Activated T-cell treated with anti-CD3 and anti-CD28 coated beads, Interleukin-2, amount 50 U/mL, for 24 hours (primary cell): ENCODE results near the gene JARID2.
"Not testable (repeated sequence)": the region's sequence is repeated elsewhere in the genome, so short reads cannot be mapped to it uniquely, and the experiment has no call there.

ENCODE experiments used
- DNase-seq: peaks from one replicate; pipeline ENCODE4 v3.0.0-alpha.2; 2020
- H3K27ac Mint-ChIP-seq: 2 replicates; pipeline ENCODE4 v1.8.0; 2020; ENCODE audit warnings: mild to moderate bottlenecking, mixed read lengths
- H3K27me3 Mint-ChIP-seq: 2 replicates; pipeline ENCODE4 v1.8.0; 2020; ENCODE audit warnings: mixed read lengths
- H3K36me3 Mint-ChIP-seq: 2 replicates; pipeline ENCODE4 v1.8.0; 2020; ENCODE audit warnings: low read depth, mixed read lengths
- H3K4me1 Mint-ChIP-seq: 2 replicates; pipeline ENCODE4 v1.8.0; 2020; ENCODE audit warnings: low read depth, mixed read lengths
- H3K4me3 Mint-ChIP-seq: 2 replicates; pipeline ENCODE4 v1.8.0; 2020; ENCODE audit warnings: mild to moderate bottlenecking, moderate library complexity, mixed read lengths
- H3K9me3 Mint-ChIP-seq: 2 replicates; pipeline ENCODE4 v1.8.0; 2020; ENCODE audit warnings: mixed read lengths

The JARID2 gene

DNA sequence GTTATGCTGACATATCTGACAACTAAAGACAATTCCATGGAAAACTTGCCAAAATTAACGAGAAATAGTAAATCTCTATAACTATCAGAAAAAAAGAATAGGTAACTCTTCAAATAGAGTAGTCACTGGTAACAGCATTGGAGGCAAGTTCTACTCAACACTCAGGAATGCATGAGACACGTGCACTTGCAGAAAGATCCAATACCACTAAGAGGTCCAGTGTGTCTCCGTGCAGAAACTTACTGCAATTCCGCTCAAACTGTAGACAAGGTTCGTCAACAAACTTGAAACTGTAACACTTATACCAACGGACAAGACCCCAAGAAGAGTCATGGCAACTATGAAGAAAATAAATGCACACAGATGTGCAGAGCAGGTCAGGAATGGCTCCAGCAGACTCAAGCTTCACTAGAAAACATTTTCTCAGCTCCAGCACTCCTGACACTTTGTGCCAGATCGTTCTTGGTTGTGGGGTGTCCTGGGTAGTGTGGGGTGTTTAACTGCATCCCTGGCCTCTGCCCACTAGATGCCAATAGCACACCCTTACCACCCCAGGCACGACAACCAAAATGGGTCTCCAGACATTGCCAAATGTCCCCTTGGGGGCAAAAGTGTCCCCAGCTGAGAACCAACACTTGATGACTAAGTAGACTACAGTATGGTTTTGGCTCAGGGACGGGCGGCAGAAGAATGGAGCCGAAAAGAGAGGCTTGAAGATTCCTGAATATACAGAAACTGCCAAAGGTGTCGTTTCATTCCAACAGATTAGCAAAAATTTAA, 282.2 kb downstream of the JARID2 start:
- H3K9me3 Mint-ChIP-seq: peaks cover 3% of the 10 kb centered on the region
- H3K27ac Mint-ChIP-seq: no peak overlapping the region
- peaks cover 98% of the 10 kb centered on the region for H3K36me3 Mint-ChIP-seq
- no peaks in the 10 kb centered on the region for H3K27me3 Mint-ChIP-seq
- DNase-seq: peak; percentile 14
- peaks cover 14% of the 10 kb centered on the region for H3K4me1 Mint-ChIP-seq
- H3K4me3 Mint-ChIP-seq: no peak overlapping the region

DNA sequence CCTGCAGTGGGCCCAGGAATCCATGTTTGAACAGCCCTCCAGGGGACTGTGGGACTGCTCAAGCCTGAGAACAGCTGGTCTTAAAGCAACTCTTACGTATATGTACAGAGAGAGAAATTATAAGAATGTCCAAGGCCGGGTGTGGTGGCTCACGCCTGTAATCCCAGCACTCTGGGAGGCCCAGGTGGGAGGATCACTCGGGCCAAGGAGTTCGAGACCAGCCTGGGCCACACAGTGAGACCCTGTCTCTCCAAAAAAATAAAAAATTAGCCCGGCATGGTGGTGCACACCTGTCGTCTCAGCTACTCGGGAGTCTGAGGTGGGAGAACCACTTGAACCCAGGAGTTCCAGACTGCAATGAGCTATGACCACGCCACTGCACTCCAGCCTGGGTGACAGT, 283.0 kb downstream of the JARID2 start:
- peaks cover 14% of the 10 kb centered on the region for H3K4me1 Mint-ChIP-seq
- H3K9me3 Mint-ChIP-seq: peaks cover 3% of the 10 kb centered on the region
- H3K27me3 Mint-ChIP-seq: no peaks in the 10 kb centered on the region
- H3K36me3 Mint-ChIP-seq: peaks cover 98% of the 10 kb centered on the region
- H3K4me3 Mint-ChIP-seq: no peak overlapping the region
- DNase-seq: no peak
- H3K27ac Mint-ChIP-seq: no peak overlapping the region

DNA sequence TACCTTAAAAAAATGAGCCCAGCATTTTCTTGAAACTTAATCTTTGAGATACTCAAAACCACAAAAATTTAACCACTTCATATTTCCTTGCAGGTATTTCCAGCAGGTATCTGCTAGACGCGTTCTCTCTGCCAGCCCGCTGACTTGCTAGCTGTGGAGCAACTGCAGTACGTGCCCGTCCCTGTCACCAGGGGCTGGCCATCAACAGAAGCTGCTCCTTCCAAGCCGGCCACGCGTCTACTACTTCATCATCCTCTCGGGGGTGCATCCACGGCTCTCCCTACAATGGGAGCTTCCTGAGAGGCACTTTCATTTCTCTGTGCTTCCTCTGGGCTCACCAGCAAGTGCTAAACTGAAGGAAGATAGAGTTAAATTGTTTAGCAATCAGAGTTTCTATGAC, 284.5 kb downstream of the JARID2 start:
- peaks cover 3% of the 10 kb centered on the region for H3K9me3 Mint-ChIP-seq
- peak overlapping the region; percentile 26 for H3K27ac Mint-ChIP-seq
- peaks cover 15% of the 10 kb centered on the region for H3K4me1 Mint-ChIP-seq
- H3K4me3 Mint-ChIP-seq: no peak overlapping the region
- no peak for DNase-seq
- no peaks in the 10 kb centered on the region for H3K27me3 Mint-ChIP-seq
- H3K36me3 Mint-ChIP-seq: peaks cover 85% of the 10 kb centered on the region

DNA sequence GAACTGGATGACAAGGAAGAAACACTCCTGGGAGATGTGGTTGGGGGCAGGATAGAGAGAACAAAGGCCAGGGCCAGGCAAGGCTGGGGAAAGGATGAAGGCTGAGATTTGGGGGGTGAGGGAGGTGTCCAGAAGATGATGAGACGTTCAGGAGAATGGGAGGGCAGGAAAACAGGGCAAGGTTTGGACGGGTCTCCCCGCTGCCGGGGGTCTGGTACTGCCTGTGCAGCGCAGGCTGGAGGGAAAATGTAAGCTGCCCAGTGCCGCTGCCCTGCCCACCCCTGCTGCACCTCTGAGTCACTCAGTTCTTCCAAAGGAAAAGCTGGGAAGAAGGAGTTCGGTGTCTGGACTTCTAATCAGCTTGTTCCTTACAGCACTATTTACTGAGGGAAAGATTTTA, 286.1 kb downstream of the JARID2 start:
- Mint-ChIP-seq H3K9me3 (no peaks in the 10 kb centered on the region), H3K27ac (peak overlapping the region; percentile 41), H3K36me3 (peaks cover 69% of the 10 kb centered on the region), H3K27me3 (no peaks in the 10 kb centered on the region), H3K4me3 (no peak overlapping the region), H3K4me1 (peaks cover 12% of the 10 kb centered on the region)
- no peak for DNase-seq

DNA sequence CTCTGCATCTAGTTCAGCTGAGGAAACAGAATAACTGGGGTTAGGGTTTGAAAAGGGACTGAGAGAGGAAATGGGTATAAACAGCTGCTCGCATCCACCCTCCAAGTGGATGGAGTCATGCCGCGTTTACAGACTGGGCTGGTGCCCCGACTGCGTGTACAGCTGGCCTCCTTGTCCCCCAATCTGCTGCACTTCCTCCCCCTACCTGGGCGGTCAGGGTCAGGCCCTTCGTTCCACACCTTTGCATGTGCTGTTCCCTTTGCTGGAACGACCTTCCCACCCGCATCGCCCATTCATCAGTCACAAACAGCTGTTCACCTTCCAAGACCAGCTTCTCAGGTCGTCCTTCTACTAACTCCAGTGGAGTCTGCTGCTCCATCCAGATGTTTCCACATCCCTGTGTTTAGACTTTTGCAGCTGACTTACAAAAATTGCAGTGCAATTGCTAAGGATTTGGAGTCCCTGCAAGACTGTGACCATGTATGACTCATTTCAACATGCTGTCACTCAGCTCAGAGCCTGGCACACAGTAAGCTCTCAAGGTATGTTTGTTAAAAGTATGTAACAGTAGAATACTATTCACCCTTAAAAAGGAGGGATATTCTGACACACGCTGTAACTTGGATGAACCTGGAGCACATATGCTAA, 287.6 kb downstream of the JARID2 start:
- Mint-ChIP-seq H3K27ac (peak overlapping the region; percentile 27), H3K4me1 (peaks cover 13% of the 10 kb centered on the region), H3K4me3 (no peak overlapping the region), H3K9me3 (no peaks in the 10 kb centered on the region), H3K36me3 (peaks cover 54% of the 10 kb centered on the region), H3K27me3 (no peaks in the 10 kb centered on the region)
- DNase-seq: no peak

DNA sequence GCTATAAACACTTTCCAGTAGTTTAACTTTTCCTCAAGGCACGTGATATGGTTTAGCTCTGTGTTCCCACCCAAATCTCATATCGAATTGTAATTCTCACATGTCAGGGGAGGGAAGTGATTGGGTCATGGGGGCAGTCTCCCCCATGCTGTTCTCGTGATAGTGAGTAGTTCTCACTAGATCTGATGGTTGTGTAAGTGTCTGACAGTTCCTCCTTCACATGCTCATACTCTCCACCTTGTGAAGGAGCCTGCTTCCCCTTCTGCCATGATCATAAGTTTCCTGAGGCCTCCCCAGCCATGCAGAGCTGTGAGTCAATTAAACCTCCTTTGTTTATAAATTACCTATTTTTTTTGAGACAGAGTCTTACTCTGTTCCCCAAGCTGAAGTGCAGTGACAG, 289.1 kb downstream of the JARID2 start:
- no peak overlapping the region for H3K4me3 Mint-ChIP-seq
- H3K27me3 Mint-ChIP-seq: no peaks in the 10 kb centered on the region
- H3K4me1 Mint-ChIP-seq: peaks cover 16% of the 10 kb centered on the region
- DNase-seq: no peak
- H3K27ac Mint-ChIP-seq: no peak overlapping the region
- H3K36me3 Mint-ChIP-seq: peaks cover 41% of the 10 kb centered on the region
- H3K9me3 Mint-ChIP-seq: no peaks in the 10 kb centered on the region

DNA sequence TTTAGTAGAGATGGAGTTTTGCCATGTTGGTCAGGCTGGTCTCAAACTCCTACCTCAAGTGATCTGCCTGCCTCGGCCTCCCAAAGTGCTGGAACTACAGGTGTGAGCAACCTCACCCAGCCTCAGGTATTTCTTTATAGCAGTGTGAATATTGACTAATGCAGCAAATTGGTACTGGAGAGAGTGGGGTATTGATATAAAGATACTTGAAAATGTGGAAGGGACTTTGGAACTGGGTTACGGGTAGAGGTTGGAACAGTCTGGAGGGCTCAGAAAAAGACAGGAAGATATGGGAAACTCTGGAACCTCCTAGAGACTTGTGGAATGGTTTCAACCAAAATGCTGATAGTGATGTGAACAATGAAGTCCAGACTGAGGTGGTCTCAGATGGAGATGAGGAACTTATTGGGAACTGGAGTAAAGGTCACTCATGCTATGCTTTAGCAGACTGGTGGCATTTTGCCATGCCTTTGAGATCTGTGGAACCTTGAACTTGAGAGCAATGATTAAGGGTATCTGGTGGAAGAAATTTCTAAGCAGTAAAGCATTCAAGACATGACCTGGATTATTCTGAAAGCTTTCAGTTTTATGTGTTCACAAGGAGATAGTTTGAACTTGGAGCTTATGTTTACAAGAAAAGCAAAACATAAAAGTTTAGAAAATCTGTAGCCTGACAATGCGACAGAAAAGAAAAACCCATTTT, 289.8 kb downstream of the JARID2 start:
- Mint-ChIP-seq H3K27ac (peak overlapping the region; percentile 32), H3K27me3 (no peaks in the 10 kb centered on the region), H3K4me1 (peaks cover 15% of the 10 kb centered on the region), H3K4me3 (no peak overlapping the region), H3K36me3 (peaks cover 34% of the 10 kb centered on the region), H3K9me3 (no peaks in the 10 kb centered on the region)
- DNase-seq: no peak

DNA sequence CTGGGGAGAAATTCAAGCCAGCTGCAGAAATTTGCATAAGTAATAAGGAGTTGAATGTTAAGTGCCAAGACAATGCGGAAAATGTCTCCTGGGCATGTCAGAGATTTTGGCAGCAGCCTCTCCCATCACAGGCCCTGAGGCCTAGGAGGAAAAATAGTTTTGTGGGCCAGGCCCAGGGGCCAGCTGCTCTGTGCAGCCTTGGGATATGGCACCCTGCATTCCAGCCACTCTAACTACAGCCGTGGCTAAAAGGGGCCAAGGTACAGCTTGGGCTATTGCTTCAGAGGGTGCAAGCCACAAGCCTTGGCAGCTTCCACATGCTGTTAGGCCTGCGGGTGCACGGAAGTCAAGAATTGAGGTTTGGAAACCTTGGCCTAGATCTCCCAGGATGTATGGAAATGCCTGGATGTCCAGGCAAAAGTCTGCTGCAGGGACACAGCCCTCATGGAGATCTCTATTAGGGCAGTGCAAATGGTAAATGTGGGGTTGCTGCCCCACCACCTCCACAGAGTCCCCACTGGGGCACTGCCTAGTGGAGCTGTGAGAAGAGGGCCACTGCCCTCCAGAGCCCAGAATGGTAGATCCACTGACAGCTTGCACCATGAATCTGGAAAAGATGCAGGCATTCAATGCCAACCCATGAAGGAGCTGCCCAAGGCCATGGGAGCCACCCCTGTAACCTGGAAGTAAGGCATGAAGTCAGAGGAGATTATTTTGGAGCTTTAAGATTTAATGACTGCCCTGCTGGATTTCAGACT, 290.5 kb downstream of the JARID2 start:
- Mint-ChIP-seq H3K9me3 (no peaks in the 10 kb centered on the region), H3K36me3 (peaks cover 27% of the 10 kb centered on the region), H3K27ac (no peak overlapping the region), H3K4me1 (peaks cover 14% of the 10 kb centered on the region), H3K4me3 (no peak overlapping the region), H3K27me3 (no peaks in the 10 kb centered on the region)
- no peak for DNase-seq

DNA sequence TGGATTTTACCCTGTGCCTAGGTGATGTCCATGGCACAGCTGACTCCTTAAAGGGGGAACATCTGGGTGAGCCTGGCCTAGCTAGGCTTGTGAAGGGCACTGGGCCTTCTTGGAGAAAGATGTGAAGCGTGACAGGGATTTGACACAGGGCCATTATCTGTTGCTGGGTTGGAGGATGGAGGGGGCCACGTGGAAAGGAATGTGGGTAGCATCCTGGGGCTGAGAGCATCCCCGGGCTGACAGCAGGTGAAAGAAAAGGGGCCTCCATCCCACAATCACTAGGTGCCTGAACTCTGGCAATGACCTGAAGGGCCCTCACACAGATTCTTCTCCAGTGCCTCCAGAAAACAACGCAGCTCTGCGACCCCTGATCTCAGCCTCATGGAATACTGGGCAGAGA, 292.2 kb downstream of the JARID2 start:
- no peak for DNase-seq
- peaks cover 12% of the 10 kb centered on the region for H3K36me3 Mint-ChIP-seq
- H3K4me3 Mint-ChIP-seq: no peak overlapping the region
- H3K4me1 Mint-ChIP-seq: peaks cover 14% of the 10 kb centered on the region
- H3K9me3 Mint-ChIP-seq: no peaks in the 10 kb centered on the region
- no peaks in the 10 kb centered on the region for H3K27me3 Mint-ChIP-seq
- H3K27ac Mint-ChIP-seq: no peak overlapping the region

DNA sequence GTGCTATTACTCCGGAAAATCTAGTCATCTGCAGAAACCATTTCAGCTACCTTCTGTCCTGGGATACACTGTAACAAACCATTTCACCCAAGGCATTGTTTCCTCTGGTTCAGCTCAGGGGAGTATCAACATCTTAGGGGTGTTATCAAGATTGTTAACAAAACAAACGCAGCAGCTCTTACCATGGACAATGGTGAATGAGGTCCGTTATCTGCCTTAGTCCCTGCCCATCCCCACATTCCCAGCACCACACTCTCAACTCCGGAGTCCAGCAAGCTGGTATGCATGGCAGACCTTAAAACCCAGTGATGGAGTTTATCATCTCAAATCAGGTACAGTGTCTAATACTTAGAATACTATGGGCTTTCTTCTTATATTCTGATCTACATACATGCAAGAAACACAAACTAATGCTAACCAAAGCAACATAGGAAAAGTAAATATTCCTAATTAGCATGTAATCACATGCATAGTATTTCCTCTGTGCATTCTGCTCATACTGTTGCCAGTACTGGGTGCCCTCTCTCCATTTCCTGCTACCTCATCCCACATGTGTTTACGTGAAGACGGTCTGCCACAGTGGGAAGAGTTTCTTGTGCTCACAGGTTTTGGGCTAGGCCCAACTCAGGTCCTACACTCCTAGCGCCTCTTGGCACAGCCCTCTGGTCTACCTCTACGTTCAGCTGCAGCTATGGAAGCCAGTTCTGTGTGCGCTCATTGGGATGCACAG, 293.1 kb downstream of the JARID2 start:
- no peak for DNase-seq
- Mint-ChIP-seq H3K27ac (no peak overlapping the region), H3K36me3 (peaks cover 7% of the 10 kb centered on the region), H3K4me1 (peaks cover 11% of the 10 kb centered on the region), H3K27me3 (no peaks in the 10 kb centered on the region), H3K4me3 (no peak overlapping the region), H3K9me3 (peaks cover 7% of the 10 kb centered on the region)

DNA sequence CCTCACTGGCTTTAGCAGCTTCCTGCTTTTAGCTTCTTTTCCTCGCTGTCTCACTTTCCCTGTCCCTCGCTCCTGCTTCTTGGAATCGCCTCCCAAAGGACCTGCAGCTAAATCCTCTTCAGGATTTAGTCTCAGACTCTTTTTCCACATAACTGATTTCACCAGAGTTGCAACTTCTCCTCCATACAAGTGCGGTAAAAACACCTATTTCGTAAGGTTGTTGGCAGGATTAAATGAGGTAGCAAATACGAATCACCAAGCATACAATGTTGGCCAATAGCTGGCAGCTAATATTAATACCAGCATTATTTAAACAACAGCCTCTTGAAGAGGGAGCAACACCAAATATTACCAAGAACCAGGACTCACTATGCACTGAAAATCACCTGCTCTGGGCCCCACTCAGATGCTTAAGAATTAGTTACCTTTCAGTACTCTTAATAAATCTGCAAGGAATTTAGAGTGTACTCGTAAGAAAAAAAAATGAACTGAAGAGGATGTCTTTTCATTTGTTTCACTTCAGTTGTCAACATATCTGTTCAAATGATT, 293.9 kb downstream of the JARID2 start:
- no peak for DNase-seq
- peaks cover 11% of the 10 kb centered on the region for H3K9me3 Mint-ChIP-seq
- H3K4me3 Mint-ChIP-seq: no peak overlapping the region
- peaks cover 10% of the 10 kb centered on the region for H3K36me3 Mint-ChIP-seq
- no peaks in the 10 kb centered on the region for H3K27me3 Mint-ChIP-seq
- no peak overlapping the region for H3K27ac Mint-ChIP-seq
- H3K4me1 Mint-ChIP-seq: peaks cover 10% of the 10 kb centered on the region

DNA sequence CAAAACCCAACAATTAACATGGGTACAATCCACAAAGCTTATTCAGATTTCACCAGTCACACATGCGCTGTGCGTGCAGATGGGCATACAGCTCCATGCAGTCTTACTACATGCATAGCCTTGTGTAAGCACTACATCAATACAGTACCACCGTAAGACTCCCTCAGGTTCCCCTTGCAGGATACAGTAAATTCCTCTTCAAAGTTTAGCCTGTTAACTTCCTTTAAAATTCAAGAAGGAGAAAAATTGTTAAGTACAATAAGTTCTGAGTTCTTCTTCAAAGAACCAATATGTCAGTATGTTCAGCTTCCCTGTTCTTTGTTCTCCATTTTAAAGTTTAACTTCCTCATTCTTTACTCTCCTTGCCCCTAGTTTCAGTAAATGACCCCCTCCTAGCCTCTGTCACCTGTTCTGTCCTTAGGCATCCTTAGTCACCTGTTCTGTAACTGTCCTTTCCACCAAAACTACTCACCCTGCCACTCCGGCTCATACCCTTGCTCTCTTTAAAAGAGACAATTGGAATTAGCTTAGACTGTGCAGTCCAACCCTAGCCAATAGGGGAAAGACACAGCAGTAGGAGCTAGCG, 297.6 kb downstream of the JARID2 start:
- Mint-ChIP-seq H3K9me3 (peaks cover 11% of the 10 kb centered on the region), H3K36me3 (peaks cover 23% of the 10 kb centered on the region)
- not testable (repeated sequence) for H3K27me3 Mint-ChIP-seq, H3K4me1 Mint-ChIP-seq, H3K27ac Mint-ChIP-seq, DNase-seq, H3K4me3 Mint-ChIP-seq

DNA sequence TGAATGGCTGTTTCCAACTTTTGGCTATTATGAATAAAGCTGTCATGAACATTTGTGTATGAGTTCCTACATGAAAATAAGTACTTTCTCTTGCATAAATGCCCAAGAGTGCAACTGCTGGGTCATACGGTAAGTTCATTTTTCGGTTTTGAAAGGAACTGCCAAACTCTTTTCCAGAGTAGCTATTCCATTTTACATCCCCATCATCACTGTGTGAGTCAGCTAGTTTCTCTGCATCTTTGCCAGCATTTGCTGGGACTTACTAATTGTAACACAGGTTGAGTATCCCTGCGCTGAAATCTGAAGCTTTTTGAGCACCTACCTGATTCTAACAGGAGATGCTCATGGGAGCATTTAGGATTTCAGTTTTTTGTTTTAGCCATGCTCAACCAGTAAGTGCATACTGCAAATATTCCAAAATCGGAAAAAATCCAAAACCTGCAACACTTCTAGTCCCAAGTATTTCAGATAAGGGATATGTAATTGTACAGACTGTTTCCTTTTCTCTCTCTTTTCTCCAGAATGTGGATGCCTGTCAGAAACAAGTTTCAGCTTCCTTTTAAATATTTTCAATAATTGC, 298.5 kb downstream of the JARID2 start:
- Mint-ChIP-seq H3K4me3 (no peak overlapping the region), H3K27ac (no peak overlapping the region), H3K9me3 (peaks cover 11% of the 10 kb centered on the region), H3K27me3 (no peaks in the 10 kb centered on the region), H3K4me1 (peaks cover 5% of the 10 kb centered on the region), H3K36me3 (peaks cover 21% of the 10 kb centered on the region)
- no peak for DNase-seq
